HG03378 (cell line): ENCODE data around the gene CADPS2.

ENCODE experiments used
- ATAC-seq: cut with Tn5 transposase; IDR thresholded peaks from one replicate; pipeline ENCODE4 v1.9.1; 2021; ENCODE audit warnings: mild to moderate bottlenecking, moderate library complexity; ENCODE audit not compliant: unreplicated experiment

Gene CADPS2

GRCh38 chr7:122327969-122328368 lies 558.3 kb downstream of the CADPS2 start:
- no peak for ATAC-seq

GRCh38 chr7:122316467-122317388 lies 569.5 kb downstream of the CADPS2 start:
- no peak for ATAC-seq

GRCh38 chr7:122315507-122316466 lies 570.5 kb downstream of the CADPS2 start:
- no peak for ATAC-seq

DNA sequence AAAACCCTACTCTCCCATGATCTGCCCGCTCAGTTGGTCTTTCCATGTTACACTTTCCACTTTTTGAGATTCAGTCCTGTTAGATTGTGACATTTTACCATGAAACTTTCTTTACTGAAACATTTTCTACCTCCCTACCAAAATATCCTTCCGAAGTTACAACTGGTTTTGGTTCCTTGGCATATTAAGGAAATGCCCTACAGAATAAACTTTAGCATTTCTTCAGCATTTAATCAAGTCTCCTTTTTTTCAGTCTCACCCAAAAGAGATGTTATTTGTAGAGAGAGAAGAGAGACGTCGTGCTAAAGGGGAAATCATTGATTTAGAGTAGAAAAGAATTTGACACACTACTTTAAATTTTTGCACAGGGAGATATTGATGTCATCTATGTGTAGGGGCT lies 572.0 kb downstream of the CADPS2 start:
- ATAC-seq = no peak

- ATAC-seq = no peak
Measured at GRCh38 chr7:122312789-122313188, 573.5 kb downstream of the CADPS2 start.

DNA sequence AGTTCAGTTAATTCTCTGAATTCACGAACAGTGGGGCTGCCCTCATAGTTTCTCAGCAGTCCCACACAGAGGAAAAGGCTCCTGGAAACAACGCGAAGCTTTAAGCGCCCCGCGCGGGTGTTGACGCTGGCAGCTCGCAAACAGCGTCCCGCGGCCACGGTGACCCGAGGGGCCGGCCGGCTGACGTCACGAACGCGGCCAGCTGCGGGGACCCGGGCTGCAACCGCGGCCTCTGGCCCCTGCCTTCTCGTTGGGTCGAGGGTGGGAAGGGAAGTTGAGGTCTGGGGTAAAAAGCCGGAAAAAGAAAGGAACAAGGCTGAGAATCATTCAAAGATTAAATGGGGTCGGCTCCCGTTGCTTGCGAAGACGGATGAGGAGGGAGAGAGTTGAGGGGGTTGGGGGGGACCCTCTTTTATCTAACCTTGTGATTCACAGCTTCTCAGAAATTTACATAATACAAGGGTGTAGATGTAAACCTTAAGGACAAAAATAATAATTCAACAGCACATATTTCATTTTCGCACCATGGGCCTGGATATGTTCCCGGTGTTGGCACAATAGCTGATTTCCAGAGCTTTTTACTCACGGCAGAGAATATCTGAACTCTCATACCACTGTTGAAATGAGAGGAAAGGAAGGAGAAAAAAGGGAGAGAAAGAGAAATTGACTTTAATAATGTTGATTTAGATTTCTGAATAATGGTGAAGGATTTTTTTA lies 574.4 kb downstream of the CADPS2 start:
- ATAC-seq = no peak

DNA sequence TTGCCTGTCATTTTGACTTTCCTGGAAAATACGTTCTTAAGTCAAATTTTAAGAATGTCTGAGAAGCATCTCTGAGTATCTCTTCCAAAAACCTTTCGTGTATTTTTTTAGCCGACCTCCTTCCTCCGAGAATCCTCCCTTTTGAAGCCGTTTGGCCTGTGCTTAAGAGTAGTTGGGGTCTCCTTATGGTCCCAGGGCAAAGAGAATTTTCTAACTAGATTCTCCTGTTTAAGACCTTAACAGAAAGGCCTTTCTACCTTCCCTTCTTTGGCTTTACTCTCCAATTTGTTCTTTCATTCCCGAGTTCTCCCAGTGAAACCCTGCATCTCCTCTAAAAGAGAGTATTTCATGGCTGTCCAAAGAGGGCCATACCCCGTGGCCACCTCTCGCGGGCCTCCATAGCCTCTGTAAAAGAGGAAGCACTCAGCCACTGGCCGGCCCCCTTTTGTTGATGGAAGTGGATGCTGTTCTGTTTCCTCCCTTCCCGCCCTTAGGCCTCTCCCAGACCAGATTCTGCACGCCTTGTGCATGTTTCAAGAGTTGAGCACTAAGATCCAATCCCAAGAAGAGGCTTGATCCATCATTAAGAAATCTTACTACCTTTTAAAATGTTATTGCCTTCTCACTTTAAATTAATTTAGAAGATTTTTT lies 575.1 kb downstream of the CADPS2 start:
- ATAC-seq = no peak

- no peak for ATAC-seq
Measured at GRCh38 chr7:122310119-122311021, 575.9 kb downstream of the CADPS2 start.

DNA sequence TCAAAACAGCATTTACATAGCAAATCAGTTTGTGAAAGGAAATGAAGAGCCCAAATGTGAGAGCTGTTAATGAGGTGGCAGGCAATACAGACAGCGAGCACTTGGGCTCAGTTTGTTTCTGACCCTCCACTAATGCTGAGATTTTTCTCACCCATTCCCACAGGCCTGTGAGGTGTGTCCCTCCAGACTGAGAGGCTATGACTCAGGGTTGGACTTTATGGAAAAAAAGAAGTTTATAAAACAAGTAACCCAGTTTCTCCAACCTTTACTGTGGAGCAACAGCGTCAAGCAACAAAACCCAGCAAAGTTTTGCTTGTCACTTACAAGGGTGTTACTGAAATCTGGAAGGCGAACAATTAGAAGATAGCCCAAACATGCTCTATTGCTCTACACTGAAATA lies 576.8 kb downstream of the CADPS2 start:
- no peak for ATAC-seq

GRCh38 chr7:122307228-122307621 lies 579.0 kb downstream of the CADPS2 start:
- no peak for ATAC-seq

DNA sequence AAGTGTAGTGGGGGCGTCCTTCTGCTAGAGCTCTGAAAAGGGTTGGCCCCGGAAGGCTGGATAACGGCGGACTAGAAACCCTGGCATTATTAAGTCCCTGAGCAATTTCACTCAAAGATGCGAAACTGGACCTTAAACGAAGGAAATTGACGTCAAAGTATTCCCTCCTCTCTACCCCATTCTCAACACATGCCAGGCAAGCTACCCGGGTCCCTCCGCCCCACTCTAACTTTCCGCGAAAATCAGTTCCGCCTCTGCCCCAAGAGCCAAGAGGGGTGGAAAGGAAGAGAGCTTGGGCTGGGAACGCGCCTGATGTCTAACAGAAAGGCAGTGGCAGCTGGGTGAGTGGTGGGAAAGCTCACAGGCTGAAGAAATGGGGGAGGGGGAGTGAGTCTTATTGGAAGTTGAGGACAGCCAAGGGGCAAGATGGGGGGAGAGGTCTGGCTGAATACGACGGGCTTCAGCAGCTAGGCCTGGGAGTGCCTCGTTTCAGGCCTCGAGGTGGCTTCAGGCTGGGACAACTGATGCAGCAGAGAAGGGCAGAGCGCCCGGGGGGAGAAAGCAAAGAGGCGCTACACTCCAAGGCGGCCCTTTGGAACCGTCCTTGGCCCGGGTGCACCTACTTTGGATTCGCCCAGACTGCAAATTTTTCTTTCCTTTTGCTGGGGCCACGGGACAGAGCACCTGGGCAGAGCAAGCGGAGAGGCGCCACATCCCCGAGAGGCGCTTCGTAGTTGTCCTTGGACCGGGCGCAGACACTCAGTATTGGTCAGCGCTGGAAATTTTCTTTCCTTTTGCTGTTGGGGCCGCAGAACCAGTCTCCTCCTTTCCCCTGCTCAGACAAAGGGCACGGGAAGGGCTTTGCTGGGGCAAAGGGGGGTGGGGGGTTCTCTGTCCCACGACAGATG lies 579.7 kb downstream of the CADPS2 start:
- ATAC-seq = no peak

GRCh38 chr7:122305475-122306319 lies 580.6 kb downstream of the CADPS2 start:
- ATAC-seq = no peak

- no peak for ATAC-seq
Measured at GRCh38 chr7:122304996-122305421, 581.3 kb downstream of the CADPS2 start.

DNA sequence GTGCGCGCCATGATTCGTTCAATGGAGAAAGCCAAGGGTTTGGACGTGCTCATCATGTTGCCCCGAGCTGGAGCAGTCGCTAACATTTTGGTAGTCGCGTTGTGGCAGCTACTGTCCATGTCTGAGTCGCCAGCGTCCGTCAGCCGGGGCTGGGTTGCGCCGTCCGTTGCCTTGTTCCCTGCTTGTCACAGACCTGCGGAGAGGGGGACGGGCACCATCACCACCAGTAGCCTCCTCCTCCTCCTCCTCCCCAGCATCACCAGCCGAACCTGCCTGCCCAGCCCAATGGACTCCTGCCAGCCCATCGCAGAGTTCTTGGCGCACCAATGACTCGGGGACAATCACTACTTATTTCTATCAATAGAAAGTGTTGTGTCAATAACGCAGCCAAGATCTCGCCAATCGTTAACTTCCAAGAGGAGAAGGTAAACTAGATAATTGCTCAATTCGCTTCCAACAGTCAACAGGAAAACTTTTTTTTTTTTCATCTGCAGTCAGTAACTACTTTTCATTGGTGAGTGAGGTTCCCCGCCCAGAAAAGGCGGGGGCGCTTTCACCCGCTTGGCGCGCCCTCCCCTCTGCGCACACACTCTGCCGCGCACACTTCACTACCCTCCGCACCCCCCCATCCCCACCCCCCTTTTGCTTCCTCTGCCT lies 581.8 kb downstream of the CADPS2 start, which contains the start of gene FEZF1:
TSS of gene FEZF1 (minus strand) at position 432 of the 657 bp plus-strand sequence. CDS start at position 119, 313 bp downstream.
- no peak for ATAC-seq

GRCh38 chr7:122303531-122304318 lies 582.5 kb downstream of the CADPS2 start:
- ATAC-seq = no peak
